LNCaP clone FGC (cell line): ENCODE data around the gene GAGE12G.

Experiments used
- DNase-seq: peaks from one replicate; pipeline ENCODE4 v3.0.0-alpha.2; 2011; ENCODE audit warnings: low read depth
- H3K4me3 ChIP-seq: 2 replicates; pipeline ENCODE4 v1.5.1; 2011; ENCODE audit warnings: mild to moderate bottlenecking, low read depth, low read length, control low read depth
- TF ChIP-seq, protein P1 (sequence below): IDR thresholded peaks from 2 replicates; pipeline ENCODE4 v1.5.1; 2012; ENCODE audit warnings: mild to moderate bottlenecking; ENCODE audit not compliant: control insufficient read depth, insufficient read depth; ENCODE audit errors: extremely low read depth

Gene GAGE12G

GRCh38 chrX:49618574-49618973 lies 48.4 kb downstream of the GAGE12G start:
- no peak for DNase-seq
- TF ChIP-seq, protein P1, sequence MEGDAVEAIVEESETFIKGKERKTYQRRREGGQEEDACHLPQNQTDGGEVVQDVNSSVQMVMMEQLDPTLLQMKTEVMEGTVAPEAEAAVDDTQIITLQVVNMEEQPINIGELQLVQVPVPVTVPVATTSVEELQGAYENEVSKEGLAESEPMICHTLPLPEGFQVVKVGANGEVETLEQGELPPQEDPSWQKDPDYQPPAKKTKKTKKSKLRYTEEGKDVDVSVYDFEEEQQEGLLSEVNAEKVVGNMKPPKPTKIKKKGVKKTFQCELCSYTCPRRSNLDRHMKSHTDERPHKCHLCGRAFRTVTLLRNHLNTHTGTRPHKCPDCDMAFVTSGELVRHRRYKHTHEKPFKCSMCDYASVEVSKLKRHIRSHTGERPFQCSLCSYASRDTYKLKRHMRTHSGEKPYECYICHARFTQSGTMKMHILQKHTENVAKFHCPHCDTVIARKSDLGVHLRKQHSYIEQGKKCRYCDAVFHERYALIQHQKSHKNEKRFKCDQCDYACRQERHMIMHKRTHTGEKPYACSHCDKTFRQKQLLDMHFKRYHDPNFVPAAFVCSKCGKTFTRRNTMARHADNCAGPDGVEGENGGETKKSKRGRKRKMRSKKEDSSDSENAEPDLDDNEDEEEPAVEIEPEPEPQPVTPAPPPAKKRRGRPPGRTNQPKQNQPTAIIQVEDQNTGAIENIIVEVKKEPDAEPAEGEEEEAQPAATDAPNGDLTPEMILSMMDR: no peak
- no peak overlapping the region for H3K4me3 ChIP-seq
